GM18517 (cell line): ENCODE data around the gene RICTOR.

Experiments
- ATAC-seq: cut with Tn5 transposase; IDR thresholded peaks from one replicate; pipeline ENCODE4 v1.9.1; 2021; ENCODE audit warnings: mild to moderate bottlenecking, moderate library complexity; ENCODE audit not compliant: unreplicated experiment

The RICTOR gene

GRCh38 chr5:38899936-38900335, 174.3 kb downstream of the RICTOR start:
- no peak for ATAC-seq

DNA sequence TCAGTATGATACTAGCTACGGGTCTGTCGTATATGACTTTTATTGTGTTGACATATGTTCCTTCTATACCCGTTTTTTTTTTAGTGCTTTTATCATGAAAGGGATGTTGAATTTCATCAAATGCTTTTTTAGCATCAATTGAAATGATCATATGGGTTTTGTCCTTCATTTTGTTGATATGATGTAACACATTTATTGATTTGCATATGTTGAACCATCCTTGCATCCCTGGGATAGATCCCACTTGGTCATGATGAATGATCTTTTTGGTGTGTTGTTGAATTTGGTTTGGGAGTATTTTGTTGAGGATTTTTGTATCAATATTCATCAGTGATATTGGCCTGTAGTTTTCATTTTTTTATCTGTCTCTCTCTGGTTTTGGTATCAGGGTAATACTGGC, 177.4 kb downstream of the RICTOR start:
- no peak for ATAC-seq

- ATAC-seq = no peak
Observed at GRCh38 chr5:38892363-38892762, 181.8 kb downstream of the RICTOR start.

DNA sequence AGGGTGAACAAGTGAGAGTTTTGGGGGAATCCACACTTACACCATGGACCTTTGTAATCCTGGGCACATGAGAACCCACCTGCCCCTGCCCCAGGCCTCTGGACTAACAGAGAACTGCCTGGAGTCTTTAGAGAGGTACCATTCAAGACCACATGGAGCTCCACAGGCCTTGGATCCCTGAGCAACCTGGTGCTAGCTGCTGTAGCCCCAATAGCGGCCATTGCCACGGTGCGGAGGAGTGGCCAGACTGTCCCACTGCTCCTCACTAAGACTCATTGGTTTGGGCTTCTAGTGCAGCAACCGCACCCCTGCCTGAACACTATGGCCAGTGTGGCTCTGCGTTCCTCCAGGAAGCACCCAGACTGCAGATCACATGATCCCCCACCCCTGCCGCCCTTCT, 182.6 kb downstream of the RICTOR start:
- ATAC-seq = no peak

- no peak for ATAC-seq
Observed at GRCh38 chr5:38889424-38889823, 184.8 kb downstream of the RICTOR start.

DNA sequence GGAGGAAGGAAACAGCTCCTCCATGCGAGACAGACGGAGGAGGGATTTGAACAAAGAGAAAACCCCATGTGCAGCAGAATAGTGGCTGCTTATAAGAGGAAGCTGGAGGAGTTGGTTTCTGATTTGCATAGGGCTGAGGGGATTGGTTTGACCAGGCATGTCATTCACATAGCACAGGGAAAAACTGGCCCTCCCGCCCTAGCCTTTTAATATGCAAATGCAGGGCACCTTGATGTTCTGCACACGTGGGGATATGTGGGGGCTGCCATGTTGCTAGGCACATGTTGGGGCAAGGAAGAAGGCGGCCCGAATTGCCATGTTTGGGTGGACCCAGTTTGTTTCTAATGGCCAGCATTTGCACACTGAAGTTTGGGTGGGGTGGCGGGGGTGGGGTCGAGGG, 186.2 kb downstream of the RICTOR start:
- ATAC-seq = no peak
